K562 (cell line): ENCODE results near the gene RGS6. TPM values are rescaled to one million over a fixed set of nuclear protein-coding genes. Genes with fewer than 3 reads are reported as not detected.

ENCODE experiments used
- ATAC-seq: fragments of 200-7000 bp; cut with Tn5 transposase; 3 replicates; pipeline ENCODE4 v1.9.1; 2020; ENCODE audit warnings: moderate library complexity
- BruUV-seq: library from RNA; stranded (reverse); fragments of 400-500 nt; replicated peaks from 2 replicates; lab custom pipeline; 2021; lab: Mats Ljungman, UMichigan
- CTCF ChIA-PET: fragments of 300-600 bp; formaldehyde crosslinking; extraction: SDS; loops from one replicate; lab custom pipeline; 2021; ENCODE audit warnings: low intra/inter-chr PET ratio; lab: Yijun Ruan, JAX
- POLR2A ChIA-PET: fragments of 300-600, 350-650 bp; sonication (Branson Sonifier 250); formaldehyde crosslinking; extraction: SDS; loops from one replicate; lab custom pipeline; 2021; ENCODE audit warnings: antibody characterized with exemption, inconsistent platforms; lab: Yijun Ruan, JAX
- DNase-seq, 4 experiments: peaks; one replicate each; pipeline versions ENCODE4 v3.0.0 to v3.0.0-alpha.2; 2011 to 2018; ENCODE audit warnings: low spot score in 3 of 4, mixed read lengths in 3 of 4; ENCODE audit errors: extremely low read depth in 1 of 4
- FAIRE-seq: peaks from 2 replicates; lab custom pipeline; 2011; peaks lifted over from hg19 to GRCh38; lab: Jason Lieb, UNC
- H2AFZ ChIP-seq: 2 replicates; pipeline ENCODE4 v1.6.0; 2011; ENCODE audit warnings: low read depth, low read length, control low read depth, inconsistent platforms
- H3K27ac ChIP-seq: fragments of 200-600 bp; 3 replicates; pipeline ENCODE4 v1.8.0; 2011; ENCODE audit warnings: low read depth, mild to moderate bottlenecking, control low read depth, inconsistent platforms, low read length, moderate library complexity, mixed read lengths; ENCODE audit errors: extremely low read depth
- H3K27me3 ChIP-seq, 2 experiments: fragments of 300-600 bp in 1 of 2; 2 replicates in 1 of 2; 3 replicates in 1 of 2; pipeline versions ENCODE4 v1.6.0 to v1.8.0; 2011; ENCODE audit warnings: inconsistent platforms in 2 of 2, low read length in 2 of 2, mild to moderate bottlenecking in 1 of 2, mixed read lengths in 1 of 2, moderate library complexity in 1 of 2; ENCODE audit not compliant: control insufficient read depth in 2 of 2, insufficient read depth in 2 of 2
- H3K36me3 ChIP-seq: fragments of 300-600 bp; 3 replicates; pipeline ENCODE4 v1.8.0; 2011; ENCODE audit warnings: mild to moderate bottlenecking, low read length, inconsistent platforms; ENCODE audit not compliant: control insufficient read depth, insufficient read depth
- H3K4me1 ChIP-seq, 2 experiments: fragments of 200-600 bp in 1 of 2; replicated peaks in 1 of 2; 2 replicates in 1 of 2; 3 replicates in 1 of 2; pipeline versions ENCODE4 v1.5.1 to v1.8.0; 2011; ENCODE audit warnings: inconsistent platforms in 2 of 2, low read length in 2 of 2, mild to moderate bottlenecking in 1 of 2, mixed read lengths in 1 of 2, moderate library complexity in 1 of 2; ENCODE audit not compliant: control insufficient read depth in 2 of 2, insufficient read depth in 2 of 2
- H3K4me2 ChIP-seq: 2 replicates; pipeline ENCODE4 v1.6.1; 2011; ENCODE audit warnings: low read length, control low read depth, inconsistent platforms, mixed read lengths; ENCODE audit not compliant: insufficient read depth
- H3K4me3 ChIP-seq: fragments of 200-600 bp; sonication (generic), shearing (Covaris generic); 2 replicates; pipeline ENCODE4 v1.5.1; 2016; ENCODE audit warnings: control low read depth, inconsistent platforms
- H3K79me2 ChIP-seq: fragments of 200-600 bp; 3 replicates; pipeline ENCODE4 v1.8.0; 2011; ENCODE audit warnings: low read length, inconsistent platforms; ENCODE audit not compliant: control insufficient read depth, insufficient read depth
- H3K9ac ChIP-seq, 2 experiments: 2 replicates each; pipeline versions ENCODE4 v1.6.0 to v1.6.1; 2011; ENCODE audit warnings: low read depth in 2 of 2, low read length in 2 of 2, control low read depth in 1 of 2, inconsistent platforms in 1 of 2, mild to moderate bottlenecking in 1 of 2, mixed read lengths in 1 of 2; ENCODE audit not compliant: insufficient read depth in 1 of 2
- H3K9me1 ChIP-seq: one replicate; pipeline ENCODE4 v1.6.0; 2011; ENCODE audit warnings: inconsistent platforms, mild to moderate bottlenecking, low read length, moderate library complexity; ENCODE audit not compliant: control insufficient read depth, insufficient read depth
- H3K9me3 ChIP-seq: replicated peaks from 2 replicates; pipeline ENCODE4 v1.5.1; 2011; ENCODE audit warnings: low read depth, low read length, inconsistent platforms; ENCODE audit not compliant: control insufficient read depth, insufficient read depth
- H4K20me1 ChIP-seq: replicated peaks from 2 replicates; pipeline ENCODE4 v1.6.1; 2011; ENCODE audit warnings: low read length, inconsistent platforms, mixed read lengths; ENCODE audit not compliant: control insufficient read depth, insufficient read depth
- ARHGAP35 ChIP-seq: fragments of 450-650 bp; IDR thresholded peaks from 2 replicates; pipeline ENCODE4 v1.6.1; 2018; ENCODE audit not compliant: partially characterized antibody
- BACH1 ChIP-seq: fragments of 200-800 bp; sonication (Bioruptor generic); IDR thresholded peaks from 2 replicates; pipeline ENCODE4 v1.6.1; 2016; ENCODE audit warnings: missing genetic modification characterization, missing compliant biosample characterization
- BRD4 ChIP-seq: fragments of 200-600 bp; sonication (generic); IDR thresholded peaks from 2 replicates; pipeline ENCODE4 v1.6.1; 2017; ENCODE audit warnings: inconsistent platforms
- CBFA2T3 ChIP-seq: fragments of 450-650 bp; IDR thresholded peaks from 2 replicates; pipeline ENCODE4 v1.6.1; 2017
- FOXA1 ChIP-seq: fragments of 450-650 bp; IDR thresholded peaks from 2 replicates; pipeline ENCODE4 v1.6.1; 2016; ENCODE audit warnings: mild to moderate bottlenecking, borderline replicate concordance
- GTF2F1 ChIP-seq: IDR thresholded peaks from 2 replicates; pipeline ENCODE4 v1.6.1; 2011; ENCODE audit warnings: low read depth, low read length, improper control_type of control experiment
- IRF2 ChIP-seq: sonication (generic); formaldehyde crosslinking; IDR thresholded peaks from 2 replicates; pipeline ENCODE4 v1.8.1; 2022; ENCODE audit warnings: mild to moderate bottlenecking, missing genetic modification reagents
- KDM1A ChIP-seq, 2 experiments: fragments of 450-650 bp; IDR thresholded peaks; 2 replicates each; pipeline ENCODE4 v1.6.1; 2016; ENCODE audit warnings: mild to moderate bottlenecking in 2 of 2
- KHSRP ChIP-seq: fragments of 450-650 bp; IDR thresholded peaks from 2 replicates; pipeline ENCODE4 v1.6.1; 2017
- MTA2 ChIP-seq: fragments of 450-650 bp; IDR thresholded peaks from 2 replicates; pipeline ENCODE4 v1.6.1; 2016; ENCODE audit warnings: low read depth
- MYBL2 ChIP-seq, 2 experiments: fragments of 450-650 bp in 1 of 2; sonication (generic) in 1 of 2; formaldehyde crosslinking in 1 of 2; IDR thresholded peaks; 2 replicates each; pipeline versions ENCODE4 v1.6.1 to v1.8.1; 2017 to 2022; ENCODE audit warnings: borderline replicate concordance in 1 of 2, inconsistent platforms in 1 of 2, low read depth in 1 of 2, mild to moderate bottlenecking in 1 of 2, missing genetic modification reagents in 1 of 2, moderate library complexity in 1 of 2
- POLR2G ChIP-seq: fragments of 200-400 bp; formaldehyde crosslinking; IDR thresholded peaks from 2 replicates; pipeline ENCODE4 v1.6.1; 2017; ENCODE audit warnings: low read depth, mild to moderate bottlenecking, antibody characterized with exemption, low read length, moderate library complexity
- SP2 ChIP-seq: IDR thresholded peaks from 2 replicates; pipeline ENCODE4 v1.6.1; 2011; ENCODE audit warnings: mild to moderate bottlenecking, low read depth, low read length, moderate library complexity; ENCODE audit not compliant: poor library complexity, severe bottlenecking; ENCODE audit errors: extremely low read depth
- SPI1 ChIP-seq: IDR thresholded peaks from 2 replicates; pipeline ENCODE4 v1.6.1; 2011; ENCODE audit warnings: low read depth, low read length, control low read depth, borderline replicate concordance
- THRAP3 ChIP-seq: fragments of 450-650 bp; IDR thresholded peaks from 2 replicates; pipeline ENCODE4 v1.6.1; 2016; ENCODE audit warnings: mild to moderate bottlenecking, inconsistent platforms, borderline replicate concordance
- XRCC5 ChIP-seq: fragments of 200-400 bp; formaldehyde crosslinking; IDR thresholded peaks from 2 replicates; pipeline ENCODE4 v1.6.1; 2017; ENCODE audit warnings: low read depth, mild to moderate bottlenecking, low read length
- ZNF347 ChIP-seq: fragments of 450-650 bp; formaldehyde crosslinking; IDR thresholded peaks from 2 replicates; pipeline ENCODE4 v1.4.0; 2020; ENCODE audit warnings: low read depth, mild to moderate bottlenecking, moderate library complexity
- ZNF717 ChIP-seq: fragments of 250-450 bp; sonication (Bioruptor Pico); IDR thresholded peaks from 2 replicates; pipeline ENCODE4 v1.5.0; 2021
- WGBS: fragments of 100-300 bp; shearing (Covaris generic); methylation state at CpG from one replicate; pipeline ENCODE4 v1.1.6; 2016; ENCODE audit warnings: low coverage, mixed read lengths; ENCODE audit not compliant: insufficient coverage; ENCODE audit errors: missing lambda C conversion rate; 5-methylcytosine and 5-hydroxymethylcytosine counted together
- in situ Hi-C: fragments of 300-500 bp; cut with MboI; formaldehyde crosslinking; loops from 4 replicates; pipeline ENCODE4 v1.15.0; 2018; ENCODE audit warnings: inconsistent platforms, mixed read lengths
- intact Hi-C: fragments of 100-400 bp; cut with micrococcal nuclease; formaldehyde crosslinking; loops from 2 replicates; pipeline ENCODE4 v1.14.2; 2022
- polyA plus RNA-seq, 8 experiments: library from polyadenylated mRNA; depleted of rRNA in 4 of 8; stranded (reverse) in 5 of 8; unstranded in 3 of 8; fragments of >200 nt; fragmentation: Nextera tagmentation in 2 of 8; fragmentation: Illumina TruSeq in 1 of 8; extraction: Ambion mirVana in 2 of 8; extraction: Trizol in 1 of 8; gene quantifications; 2 replicates each; pipeline versions ENCODE4 v1.2.1 to v1.2.3, GENCODE V29; 2011 to 2014; ENCODE audit warnings: inconsistent platforms in 1 of 8, missing spikeins in 1 of 8
- total RNA-seq, 7 experiments: library from RNA; depleted of rRNA in 6 of 7; stranded (reverse); fragments of >200 nt in 6 of 7; fragmentation: Illumina TruSeq in 2 of 7; extraction: Trizol in 2 of 7; gene quantifications; 2 replicates each; pipeline versions ENCODE4 v1.2.1 to v1.2.3, GENCODE V29; 2011 to 2021; ENCODE audit warnings: low replicate concordance in 1 of 7
- TF ChIP-seq, protein P1 (sequence below): fragments of 250-450 bp; sonication (Bioruptor Pico); IDR thresholded peaks from 2 replicates; pipeline ENCODE4 v1.4.0; 2020

RGS6 gene
- total and polyA plus RNA-seq, 9 of the 15 experiments (the other 6 are each of a cell fraction or from before 2014, with no cell fraction given): not detected

DNA sequence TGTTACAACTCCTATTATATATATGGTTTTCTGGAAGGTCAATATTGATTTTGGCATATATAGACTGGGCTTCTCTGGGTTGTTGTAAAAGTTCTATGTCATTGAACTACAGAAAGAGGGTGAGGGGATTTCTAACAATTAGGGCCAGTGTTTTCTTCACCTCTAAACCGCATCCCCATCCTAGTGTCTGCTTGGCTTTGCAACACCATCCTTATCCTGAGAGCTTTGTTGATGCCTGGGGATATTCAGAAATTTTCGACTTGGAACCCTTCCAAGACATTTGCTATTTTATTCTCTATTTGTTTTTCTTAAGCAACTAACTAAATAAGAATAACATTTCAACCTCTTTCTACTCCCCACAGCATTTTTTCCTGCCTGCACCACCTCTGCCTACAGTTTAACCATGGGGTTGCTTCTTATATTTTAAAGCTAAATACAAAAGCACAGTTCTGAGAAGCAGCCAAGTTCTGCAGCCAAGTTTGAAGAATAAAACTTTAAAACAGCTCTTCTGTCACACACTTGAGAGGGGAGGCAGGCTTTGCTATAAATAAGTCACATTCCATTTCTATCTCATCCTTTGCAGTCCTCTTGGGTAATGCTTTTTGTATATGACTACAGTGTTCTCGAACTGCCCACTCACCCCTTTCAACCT, 53.4 kb downstream of the RGS6 start (continued):
- TF ChIP-seq, protein P1, sequence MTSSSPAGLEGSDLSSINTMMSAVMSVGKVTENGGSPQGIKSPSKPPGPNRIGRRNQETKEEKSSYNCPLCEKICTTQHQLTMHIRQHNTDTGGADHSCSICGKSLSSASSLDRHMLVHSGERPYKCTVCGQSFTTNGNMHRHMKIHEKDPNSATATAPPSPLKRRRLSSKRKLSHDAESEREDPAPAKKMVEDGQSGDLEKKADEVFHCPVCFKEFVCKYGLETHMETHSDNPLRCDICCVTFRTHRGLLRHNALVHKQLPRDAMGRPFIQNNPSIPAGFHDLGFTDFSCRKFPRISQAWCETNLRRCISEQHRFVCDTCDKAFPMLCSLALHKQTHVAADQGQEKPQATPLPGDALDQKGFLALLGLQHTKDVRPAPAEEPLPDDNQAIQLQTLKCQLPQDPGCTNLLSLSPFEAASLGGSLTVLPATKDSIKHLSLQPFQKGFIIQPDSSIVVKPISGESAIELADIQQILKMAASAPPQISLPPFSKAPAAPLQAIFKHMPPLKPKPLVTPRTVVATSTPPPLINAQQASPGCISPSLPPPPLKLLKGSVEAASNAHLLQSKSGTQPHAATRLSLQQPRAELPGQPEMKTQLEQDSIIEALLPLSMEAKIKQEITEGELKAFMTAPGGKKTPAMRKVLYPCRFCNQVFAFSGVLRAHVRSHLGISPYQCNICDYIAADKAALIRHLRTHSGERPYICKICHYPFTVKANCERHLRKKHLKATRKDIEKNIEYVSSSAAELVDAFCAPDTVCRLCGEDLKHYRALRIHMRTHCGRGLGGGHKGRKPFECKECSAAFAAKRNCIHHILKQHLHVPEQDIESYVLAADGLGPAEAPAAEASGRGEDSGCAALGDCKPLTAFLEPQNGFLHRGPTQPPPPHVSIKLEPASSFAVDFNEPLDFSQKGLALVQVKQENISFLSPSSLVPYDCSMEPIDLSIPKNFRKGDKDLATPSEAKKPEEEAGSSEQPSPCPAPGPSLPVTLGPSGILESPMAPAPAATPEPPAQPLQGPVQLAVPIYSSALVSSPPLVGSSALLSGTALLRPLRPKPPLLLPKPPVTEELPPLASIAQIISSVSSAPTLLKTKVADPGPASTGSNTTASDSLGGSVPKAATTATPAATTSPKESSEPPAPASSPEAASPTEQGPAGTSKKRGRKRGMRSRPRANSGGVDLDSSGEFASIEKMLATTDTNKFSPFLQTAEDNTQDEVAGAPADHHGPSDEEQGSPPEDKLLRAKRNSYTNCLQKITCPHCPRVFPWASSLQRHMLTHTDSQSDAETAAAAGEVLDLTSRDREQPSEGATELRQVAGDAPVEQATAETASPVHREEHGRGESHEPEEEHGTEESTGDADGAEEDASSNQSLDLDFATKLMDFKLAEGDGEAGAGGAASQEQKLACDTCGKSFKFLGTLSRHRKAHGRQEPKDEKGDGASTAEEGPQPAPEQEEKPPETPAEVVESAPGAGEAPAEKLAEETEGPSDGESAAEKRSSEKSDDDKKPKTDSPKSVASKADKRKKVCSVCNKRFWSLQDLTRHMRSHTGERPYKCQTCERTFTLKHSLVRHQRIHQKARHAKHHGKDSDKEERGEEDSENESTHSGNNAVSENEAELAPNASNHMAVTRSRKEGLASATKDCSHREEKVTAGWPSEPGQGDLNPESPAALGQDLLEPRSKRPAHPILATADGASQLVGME (CRISPR knock-in tag): no peak
- TF ChIP-seq BACH1 (tag) (no peak), KHSRP (no peak)

- in situ Hi-C loops: no loop called here
- POLR2A ChIA-PET: no interaction called here
- H3K27me3 ChIP-seq: no peaks in the 10 kb centered on the region
- no peak overlapping the region for H3K4me3 ChIP-seq
- no peak for ATAC-seq
- intact Hi-C loops: no loop called here
- H3K9ac ChIP-seq: no peak overlapping the region
- H2AFZ ChIP-seq: no peak overlapping the region
- FAIRE-seq: no peak
- DNase-seq: no peak
- H3K4me1 ChIP-seq: no peaks in the 10 kb centered on the region
- no peaks in the 10 kb centered on the region for H4K20me1 ChIP-seq
- WGBS: 0% methylated on average over 5 of the region's 5 CpGs
- no peaks in the 10 kb centered on the region for H3K9me1 ChIP-seq
- no peak overlapping the region for H3K27ac ChIP-seq
- no peak overlapping the region for H3K4me2 ChIP-seq
- BruUV-seq: no TSS peak
- H3K79me2 ChIP-seq: no peaks in the 10 kb centered on the region
- CTCF ChIA-PET: no interaction called here
- no peaks in the 10 kb centered on the region for H3K9me3 ChIP-seq
- H3K36me3 ChIP-seq: no peaks in the 10 kb centered on the region
- TF ChIP-seq ARHGAP35 (no peak), MTA2 (no peak), FOXA1 (no peak), SP2 (no peak), IRF2 (no peak), POLR2G (no peak), THRAP3 (no peak), BRD4 (no peak), XRCC5 (no peak), CBFA2T3 (no peak), ZNF717 (CRISPR knock-in tag) (no peak), GTF2F1 (no peak), ZNF347 (CRISPR knock-in tag) (no peak), KDM1A (IDR thresholded peaks at IDR 0.05) (no peak), SPI1 (no peak), MYBL2 (IDR thresholded peaks at IDR 0.05; ENCODE audit: low read depth) (no peak), MYBL2 (CRISPR knock-in tag; IDR thresholded peaks at IDR 0.05; ENCODE audit: borderline replicate concordance) (no peak)
Measured at GRCh38 chr14:71988476-71988875, 56.2 kb downstream of the RGS6 start.
